CD8-positive, alpha-beta memory T cell (primary cell): ENCODE results near the gene CREM. TPM values are rescaled to one million over a fixed set of nuclear protein-coding genes. Genes with fewer than 3 reads are reported as not detected.

Experiments
- CTCF ChIA-PET: fragments of 350-600 bp; sonication (Branson Sonifier 250); formaldehyde crosslinking; loops from one replicate; lab custom pipeline; 2021; ENCODE audit warnings: antibody characterized with exemption; lab: Charles Lee
- POLR2A ChIA-PET: fragments of 350-600 bp; sonication (Branson Sonifier 250); formaldehyde crosslinking; loops from one replicate; lab custom pipeline; 2021; ENCODE audit warnings: antibody characterized with exemption; lab: Charles Lee
- DNase-seq, 5 donors: peaks; one replicate each; pipeline versions ENCODE4 v3.0.0 to v3.0.0-alpha.2; 2020 to 2022; ENCODE audit warnings: mixed read lengths in 1 of 5
- H3K27ac ChIP-seq: one replicate; pipeline ENCODE4 v1.7.0; 2013; ENCODE audit warnings: low read depth, mild to moderate bottlenecking, low read length, moderate library complexity
- H3K27me3 ChIP-seq: 2 replicates; pipeline ENCODE4 v1.7.0; 2013; ENCODE audit warnings: low read length, mild to moderate bottlenecking; ENCODE audit not compliant: insufficient read depth, poor library complexity, severe bottlenecking
- H3K36me3 ChIP-seq: 2 replicates; pipeline ENCODE4 v1.7.0; 2013; ENCODE audit warnings: mild to moderate bottlenecking, low read length, moderate library complexity; ENCODE audit not compliant: insufficient read depth
- H3K4me1 ChIP-seq: 2 replicates; pipeline ENCODE4 v1.7.0; 2013; ENCODE audit warnings: mild to moderate bottlenecking, low read length, moderate library complexity; ENCODE audit not compliant: insufficient read depth
- H3K4me3 ChIP-seq: 2 replicates; pipeline ENCODE4 v1.7.0; 2013; ENCODE audit warnings: mild to moderate bottlenecking, low read length
- H3K9me3 ChIP-seq: 2 replicates; pipeline ENCODE4 v1.7.0; 2013; ENCODE audit warnings: mild to moderate bottlenecking, low read length
- H3K27ac Mint-ChIP-seq, 8 donors: one replicate each; pipeline ENCODE4 v1.8.0; 2020 to 2021; ENCODE audit warnings: mixed read lengths in 8 of 8, mild to moderate bottlenecking in 6 of 8, inconsistent platforms in 3 of 8, moderate library complexity in 3 of 8
- H3K27me3 Mint-ChIP-seq, 2 donors: one replicate each; pipeline ENCODE4 v1.8.0; 2020 to 2021; ENCODE audit warnings: mixed read lengths in 2 of 2, mild to moderate bottlenecking in 1 of 2, moderate library complexity in 1 of 2
- H3K36me3 Mint-ChIP-seq, 3 donors: one replicate each; pipeline ENCODE4 v1.8.0; 2020 to 2021; ENCODE audit warnings: mixed read lengths in 3 of 3, inconsistent platforms in 1 of 3, mild to moderate bottlenecking in 1 of 3
- H3K4me1 Mint-ChIP-seq, 3 donors: one replicate each; pipeline ENCODE4 v1.8.0; 2020 to 2021; ENCODE audit warnings: mixed read lengths in 3 of 3, inconsistent platforms in 1 of 3, mild to moderate bottlenecking in 1 of 3
- H3K4me3 Mint-ChIP-seq, 7 donors: one replicate each; pipeline ENCODE4 v1.8.0; 2020 to 2021; ENCODE audit warnings: mixed read lengths in 7 of 7, mild to moderate bottlenecking in 6 of 7, moderate library complexity in 4 of 7, inconsistent platforms in 2 of 7
- H3K9me3 Mint-ChIP-seq, 5 donors: one replicate each; pipeline ENCODE4 v1.8.0; 2020 to 2022; ENCODE audit warnings: mixed read lengths in 5 of 5, mild to moderate bottlenecking in 3 of 5, moderate library complexity in 2 of 5, inconsistent platforms in 1 of 5
- polyA plus RNA-seq: library from polyadenylated mRNA; unstranded; fragments of 300-500 nt; fragmentation: Illumina TruSeq; gene quantifications from one replicate; pipeline ENCODE4 v1.2.3, GENCODE V29; 2021
- total RNA-seq, 2 experiments: library from RNA; stranded (reverse); gene quantifications; one replicate each; pipeline ENCODE4 v1.2.3, GENCODE V29; 2021

Gene CREM
- total and polyA plus RNA-seq, 3 experiments from 2014 or later: 29.4 to 134 (median 132) TPM

- H3K9me3 ChIP-seq: no peaks in the 10 kb centered on the region
- H3K4me3 ChIP-seq: peak overlapping the region; percentile 67
- DNase-seq: peak; percentile 62 to 94 (median 91)
- H3K27ac ChIP-seq: peak overlapping the region; percentile 94
- no peaks in the 10 kb centered on the region for H3K27me3 ChIP-seq
- CTCF ChIA-PET: interaction anchor here (0.6 to 6.1 kb wide), 33 partner anchors 9 to 368 kb away, joined by 3 to 75 read pairs (median 6); partner anchors contain the start of genes CREM and CUL2
- no peaks in the 10 kb centered on the region for H3K36me3 ChIP-seq
- Mint-ChIP-seq H3K4me3 (peak overlapping the region; percentile 79 to 91 (median 84)), H3K27me3 (no peaks in the 10 kb centered on the region), H3K4me1 (peaks cover 17 to 39% (median 23%) of the 10 kb centered on the region in 3 donors), H3K36me3 (peaks cover 3 to 20% (median 3%) of the 10 kb centered on the region in 3 donors), H3K27ac (peak overlapping the region; percentile 93 to 100 (median 98)), H3K9me3 (no peaks in the 10 kb centered on the region)
- POLR2A ChIA-PET: interaction anchor here (0.9 to 2.4 kb wide), 3 partner anchors 66 to 142 kb away, joined by 5 to 113 read pairs (median 11); partner anchors contain the start of genes CREM and CUL2
- peaks cover 16% of the 10 kb centered on the region for H3K4me1 ChIP-seq
Measured at GRCh38 chr10:35195361-35196306, 69.0 kb downstream of the CREM start.

DNA sequence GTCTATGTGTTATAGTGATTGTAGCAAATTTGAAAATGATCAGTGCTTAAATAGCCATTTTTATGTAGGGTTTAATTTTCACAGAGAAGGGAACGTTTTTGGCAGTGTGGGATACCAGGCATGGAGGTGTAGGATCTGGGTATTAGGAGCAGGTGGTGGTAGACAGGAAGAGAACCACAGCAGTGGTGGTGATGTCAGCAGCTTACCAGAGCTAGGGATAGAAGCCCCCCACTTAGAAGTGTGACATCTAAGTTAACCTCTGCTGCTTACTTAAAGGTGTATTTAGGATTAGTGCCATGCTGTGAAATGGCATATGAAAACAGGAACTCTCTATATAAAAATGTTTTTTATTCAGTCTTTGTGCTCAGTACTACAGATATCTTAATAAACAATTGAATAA, 73.8 kb downstream of the CREM start:
- ChIA-PET POLR2A (no interaction called here), CTCF (interaction anchor here (1.2 to 1.7 kb wide), 2 partner anchors 17 to 80 kb away, joined by 3 to 5 read pairs; no protein-coding TSS in a partner anchor)
- Histone ChIP-seq H3K4me3 (no peak overlapping the region), H3K27me3 (no peaks in the 10 kb centered on the region), H3K27ac (no peak overlapping the region), H3K4me1 (peaks cover 9% of the 10 kb centered on the region), H3K36me3 (no peaks in the 10 kb centered on the region), H3K9me3 (no peaks in the 10 kb centered on the region)
- Mint-ChIP-seq H3K27me3 (no peaks in the 10 kb centered on the region), H3K9me3 (no peaks in the 10 kb centered on the region), H3K36me3 (peaks cover 0 to 34% (median 0%) of the 10 kb centered on the region in 3 donors), H3K27ac (peak overlapping the region in 3 of 8 donors; percentile 9 to 35 (median 12)), H3K4me1 (peaks cover 10 to 35% (median 15%) of the 10 kb centered on the region in 3 donors), H3K4me3 (peak overlapping the region in 1 of 7 donors; percentile 21)
- no peak for DNase-seq

GRCh38 chr10:35201234-35201633, 74.6 kb downstream of the CREM start:
- H3K9me3 Mint-ChIP-seq: no peaks in the 10 kb centered on the region
- H3K4me1 Mint-ChIP-seq: peaks cover 4 to 27% (median 8%) of the 10 kb centered on the region in 3 donors
- Histone ChIP-seq H3K27me3 (no peaks in the 10 kb centered on the region), H3K4me3 (no peak overlapping the region), H3K36me3 (no peaks in the 10 kb centered on the region), H3K4me1 (peaks cover 9% of the 10 kb centered on the region), H3K9me3 (no peaks in the 10 kb centered on the region), H3K27ac (no peak overlapping the region)
- no peak for DNase-seq
- ChIA-PET CTCF (interaction anchor here (1.3 to 1.7 kb wide), 2 partner anchors 15 to 75 kb away, joined by 4 read pairs; partner anchors contain the start of gene CREM), POLR2A (no interaction called here)
- peak overlapping the region in 4 of 8 donors; percentile 7 to 36 (median 29) for H3K27ac Mint-ChIP-seq
- H3K36me3 Mint-ChIP-seq: peaks cover 0 to 30% (median 0%) of the 10 kb centered on the region in 3 donors
- H3K4me3 Mint-ChIP-seq: no peak overlapping the region
- H3K27me3 Mint-ChIP-seq: no peaks in the 10 kb centered on the region

DNA sequence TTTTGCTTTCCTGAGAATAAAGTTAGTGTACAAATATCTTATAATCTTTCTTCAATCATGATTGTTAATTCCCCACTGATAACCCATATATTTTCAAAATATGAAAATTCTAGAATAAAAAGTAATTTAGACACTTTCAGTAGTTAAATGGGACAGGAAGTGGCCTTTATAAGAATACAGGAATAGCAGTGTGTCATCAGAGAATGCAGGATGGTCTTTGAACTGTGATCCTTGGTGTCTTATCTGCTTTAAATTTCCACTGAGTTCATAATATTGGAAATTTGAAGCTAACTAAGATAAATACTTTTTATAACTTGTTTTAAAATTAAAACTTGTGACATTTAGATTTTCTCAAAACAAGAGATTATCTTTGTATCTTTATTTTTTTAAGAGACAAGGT, 75.4 kb downstream of the CREM start:
- peaks cover 0 to 36% (median 3%) of the 10 kb centered on the region in 3 donors for H3K36me3 Mint-ChIP-seq
- Histone ChIP-seq H3K36me3 (no peaks in the 10 kb centered on the region), H3K9me3 (no peaks in the 10 kb centered on the region), H3K27ac (no peak overlapping the region), H3K27me3 (no peaks in the 10 kb centered on the region), H3K4me3 (no peak overlapping the region), H3K4me1 (peaks cover under 1% of the 10 kb centered on the region)
- H3K27me3 Mint-ChIP-seq: no peaks in the 10 kb centered on the region
- ChIA-PET CTCF (interaction anchor here (0.9 to 1.7 kb wide), 3 partner anchors 14 to 82 kb away, joined by 3 to 4 read pairs (median 4); partner anchors contain the start of gene CREM), POLR2A (no interaction called here)
- H3K4me1 Mint-ChIP-seq: peaks cover 0 to 24% (median 5%) of the 10 kb centered on the region in 3 donors
- DNase-seq: no peak
- H3K4me3 Mint-ChIP-seq: no peak overlapping the region
- H3K27ac Mint-ChIP-seq: no peak overlapping the region
- H3K9me3 Mint-ChIP-seq: no peaks in the 10 kb centered on the region

- Mint-ChIP-seq H3K4me3 (no peak overlapping the region), H3K36me3 (peaks cover 0 to 45% (median 5%) of the 10 kb centered on the region in 3 donors), H3K27me3 (no peaks in the 10 kb centered on the region), H3K27ac (no peak overlapping the region), H3K4me1 (peaks cover 5 to 24% (median 12%) of the 10 kb centered on the region in 3 donors), H3K9me3 (no peaks in the 10 kb centered on the region)
- no peaks in the 10 kb centered on the region for H3K9me3 ChIP-seq
- H3K36me3 ChIP-seq: no peaks in the 10 kb centered on the region
- ChIA-PET CTCF (interaction anchor here (0.7 to 1.6 kb wide), 5 partner anchors 10 to 77 kb away, joined by 3 to 5 read pairs (median 4); partner anchors contain the start of gene CREM), POLR2A (no interaction called here)
- H3K4me1 ChIP-seq: peaks cover 5% of the 10 kb centered on the region
- H3K4me3 ChIP-seq: no peak overlapping the region
- H3K27me3 ChIP-seq: no peaks in the 10 kb centered on the region
- H3K27ac ChIP-seq: peak overlapping the region; percentile 27
- DNase-seq: no peak
Measured at GRCh38 chr10:35203745-35204144, 77.1 kb downstream of the CREM start.

DNA sequence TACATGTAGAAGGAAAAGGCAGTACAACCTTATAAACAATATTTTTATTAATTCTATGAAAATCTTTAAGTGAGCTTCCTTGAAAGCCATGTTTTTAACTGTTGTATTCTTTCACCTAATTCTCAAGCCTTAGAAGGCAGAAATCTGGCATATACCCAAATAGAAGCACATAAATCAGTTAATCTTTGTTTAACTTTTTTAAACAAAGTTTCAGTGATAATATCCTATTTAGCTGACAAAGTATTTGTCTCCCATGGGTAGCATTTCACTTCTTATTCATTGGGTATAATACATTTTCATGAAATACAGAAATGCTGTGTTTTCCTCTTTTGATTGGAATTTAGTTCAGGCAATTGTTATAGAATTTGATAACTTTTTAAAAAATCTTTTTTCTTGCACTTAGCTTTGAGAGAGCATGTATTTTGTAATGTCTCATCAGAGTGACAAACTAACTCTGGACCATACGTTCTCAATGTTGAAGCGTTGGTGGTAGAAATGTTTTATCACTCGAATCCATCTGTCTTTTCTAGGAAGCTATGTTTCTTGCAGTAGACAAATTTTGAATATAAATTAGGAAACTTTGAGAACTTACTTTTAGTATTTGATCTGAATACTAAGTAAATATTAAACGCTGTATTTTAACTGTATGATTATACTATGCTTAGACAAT, 78.1 kb downstream of the CREM start:
- Mint-ChIP-seq H3K36me3 (peaks cover 0 to 51% (median 5%) of the 10 kb centered on the region in 3 donors), H3K4me3 (no peak overlapping the region), H3K4me1 (peaks cover 11 to 30% (median 18%) of the 10 kb centered on the region in 3 donors), H3K27me3 (no peaks in the 10 kb centered on the region), H3K27ac (no peak overlapping the region), H3K9me3 (no peaks in the 10 kb centered on the region)
- Histone ChIP-seq H3K27me3 (no peaks in the 10 kb centered on the region), H3K36me3 (no peaks in the 10 kb centered on the region), H3K4me1 (peaks cover 7% of the 10 kb centered on the region), H3K27ac (peak overlapping the region; percentile 57), H3K4me3 (no peak overlapping the region), H3K9me3 (no peaks in the 10 kb centered on the region)
- CTCF ChIA-PET: interaction anchor here (0.7 to 4.2 kb wide), 6 partner anchors 9 to 75 kb away, joined by 3 to 17 read pairs (median 4); no protein-coding TSS in a partner anchor
- POLR2A ChIA-PET: interaction anchor here (0.7 kb wide), 1 partner anchor 62 kb away, joined by 7 read pairs; no protein-coding TSS in a partner anchor
- no peak for DNase-seq

GRCh38 chr10:35206274-35206673, 79.6 kb downstream of the CREM start:
- H3K27me3 Mint-ChIP-seq: no peaks in the 10 kb centered on the region
- H3K4me1 Mint-ChIP-seq: peaks cover 14 to 29% (median 14%) of the 10 kb centered on the region in 3 donors
- H3K27ac Mint-ChIP-seq: no peak overlapping the region
- no peaks in the 10 kb centered on the region for H3K9me3 ChIP-seq
- H3K27ac ChIP-seq: no peak overlapping the region
- H3K27me3 ChIP-seq: no peaks in the 10 kb centered on the region
- ChIA-PET CTCF (interaction anchor here (4.2 kb wide), 1 partner anchor 10 kb away, joined by 17 read pairs; no protein-coding TSS in a partner anchor), POLR2A (no interaction called here)
- H3K36me3 ChIP-seq: no peaks in the 10 kb centered on the region
- no peak overlapping the region for H3K4me3 Mint-ChIP-seq
- H3K4me3 ChIP-seq: no peak overlapping the region
- H3K4me1 ChIP-seq: peaks cover 7% of the 10 kb centered on the region
- peaks cover 0 to 60% (median 5%) of the 10 kb centered on the region in 3 donors for H3K36me3 Mint-ChIP-seq
- no peaks in the 10 kb centered on the region for H3K9me3 Mint-ChIP-seq
- DNase-seq: no peak
